Adrenal gland (tissue), 12 donors: ENCODE results near the gene PJVK. TPM values are rescaled to one million over a fixed set of nuclear protein-coding genes. Genes with fewer than 3 reads are reported as not detected.

Experiments
- DNase-seq, 7 donors: peaks; one replicate each; pipeline ENCODE4 v3.0.0-alpha.2; 2019 to 2020
- H3K27ac ChIP-seq, 5 donors: fragments of 200-600 bp; sonication (generic) in 4 of 5; 1 replicate in 3 of 5; 2 replicates in 2 of 5; pipeline versions ENCODE4 v1.5.1 to v1.8.0; 2016 to 2020; ENCODE audit warnings: mild to moderate bottlenecking in 1 of 5
- H3K27me3 ChIP-seq: fragments of 200-600 bp; 2 replicates; pipeline ENCODE4 v1.8.0; 2021
- H3K36me3 ChIP-seq, 2 donors: fragments of 200-600 bp; replicated peaks in 1 of 2; 1 replicate in 1 of 2; 2 replicates in 1 of 2; pipeline versions ENCODE4 v1.5.1 to v1.8.0; 2018 to 2022
- H3K4me1 ChIP-seq, 2 donors: fragments of 200-600 bp; replicated peaks in 1 of 2; 1 replicate in 1 of 2; 2 replicates in 1 of 2; pipeline versions ENCODE4 v1.5.1 to v1.8.0; 2018 to 2021
- H3K4me3 ChIP-seq, 4 donors: fragments of 200-600 bp; sonication (generic) in 3 of 4; one replicate each; pipeline ENCODE4 v1.5.1; 2016 to 2018
- H3K9me3 ChIP-seq, 3 donors: fragments of 200-600 bp; sonication (generic) in 1 of 3; replicated peaks in 1 of 3; 1 replicate in 2 of 3; 2 replicates in 1 of 3; pipeline versions ENCODE4 v1.5.1 to v1.8.0; 2016 to 2021
- CTCF ChIP-seq, 6 experiments: fragments of 450-650 bp in 4 of 6; fragments of 200-600 bp in 2 of 6; sonication (generic) in 1 of 6; IDR thresholded peaks; 1 replicate in 5 of 6; 2 replicates in 1 of 6; pipeline versions ENCODE4 v1.5.1 to v1.8.0; 2016 to 2021; ENCODE audit warnings: antibody characterized with exemption in 6 of 6, mild to moderate bottlenecking in 2 of 6, moderate library complexity in 1 of 6
- POLR2A ChIP-seq, 2 donors: fragments of 450-650 bp; IDR thresholded peaks; one replicate each; pipeline ENCODE4 v1.6.1; 2017; ENCODE audit warnings: antibody characterized with exemption in 2 of 2, mild to moderate bottlenecking in 2 of 2, moderate library complexity in 1 of 2
- WGBS, 4 donors: extraction: QIAGEN DNeasy Blood & Tissue Kit in 2 of 4; methylation state at CpG; one replicate each; pipeline versions ENCODE4 v1.1.5 to v1.1.7; 2013 to 2017; 5-methylcytosine and 5-hydroxymethylcytosine counted together
- intact Hi-C, 2 donors: fragments of 100-400 bp; cut with DNase I; formaldehyde crosslinking; loops; one replicate each; pipeline versions ENCODE4 v1.14.1 to v1.15.0; 2022 to 2023
- polyA plus RNA-seq, 3 donors: library from polyadenylated mRNA; stranded (reverse); fragments of 200-250 nt in 2 of 3; fragments of 350-450 nt in 1 of 3; fragmentation: Illumina TruSeq in 1 of 3; extraction: RNeasy Lipid Tissue Mini Kit (QIAGEN cat#74804) in 1 of 3; gene quantifications; one replicate each; pipeline ENCODE4 v1.2.3, GENCODE V29; 2013 to 2014
- total RNA-seq, 9 donors: library from RNA; depleted of rRNA in 4 of 9; stranded (reverse); fragments of >200 nt in 4 of 9; fragments of 120-200 nt in 1 of 9; fragmentation: NEBNext Ultra II Directional in 1 of 9; extraction: Animal tissue kit (Norgen Biotek cat#: 25700) in 1 of 9; gene quantifications; one replicate each; pipeline versions ENCODE4 v1.1.0 to v1.2.4, GENCODE V29; 2013 to 2023
- donor health status: healthy with polysubstance abuse.
- donor health status: Bipolar disorder and iron deficiency.
- donor health status: DM: yes; HTN: yes; CAD: no.
- donor health status: DM: no; HTN: no; CAD: no.
- donor health status: DM: no; HTN: no; CAD: no.
- donor health status: DM: yes; HTN: yes; CAD: no.

The PJVK gene
- total and polyA plus RNA-seq, 12 donors, result 0.70 to 19.6 (median 3.6) TPM; not detected in 1

DNA sequence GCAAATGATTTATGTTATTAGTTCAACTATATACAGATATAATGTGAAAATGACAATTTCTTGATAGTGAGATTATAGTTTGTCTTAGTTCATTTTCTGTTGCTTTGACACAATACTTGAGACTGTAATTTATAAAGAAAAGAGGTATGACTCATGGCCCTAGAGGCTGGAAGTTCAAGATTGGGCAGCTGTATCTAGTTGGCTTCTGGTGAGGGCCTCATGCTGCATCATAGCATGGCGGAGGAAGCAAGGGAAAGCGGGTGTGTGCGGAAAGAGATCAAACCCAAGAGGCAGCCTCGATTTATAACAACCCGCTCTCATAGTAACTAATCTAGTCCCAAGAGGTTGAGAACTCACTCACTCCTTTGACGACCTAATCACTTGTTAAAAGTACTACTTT, 40.4 kb downstream of the PJVK start:
- H3K27me3 ChIP-seq, result no peaks in the 10 kb centered on the region
- H3K27ac ChIP-seq, result no peak overlapping the region
- TF ChIP-seq POLR2A (IDR thresholded peaks at IDR 0.05) (no peak), CTCF (IDR thresholded peaks at IDR 0.05) (no peak)
- WGBS, 4 donors, result 83 to 95% (median 89%) methylated on average over 6 of the region's 6 CpGs
- no peak for DNase-seq
- H3K36me3 ChIP-seq, result peaks cover 0 to 44% of the 10 kb centered on the region in 2 donors
- no peaks in the 10 kb centered on the region for H3K4me1 ChIP-seq
- H3K9me3 ChIP-seq, result no peaks in the 10 kb centered on the region
- intact Hi-C loops, result no loop called here
- H3K4me3 ChIP-seq, result no peak overlapping the region

GRCh38 chr2:178496049-178496448, 44.9 kb downstream of the PJVK start:
- intact Hi-C loops, result no loop called here
- Histone ChIP-seq H3K27ac (no peak overlapping the region), H3K4me3 (no peak overlapping the region), H3K36me3 (peaks cover 0 to 65% of the 10 kb centered on the region in 2 donors), H3K9me3 (no peaks in the 10 kb centered on the region), H3K27me3 (no peaks in the 10 kb centered on the region), H3K4me1 (no peaks in the 10 kb centered on the region)
- no peak for DNase-seq
- no peak for TF ChIP-seq POLR2A (IDR thresholded peaks at IDR 0.05)
- no peak for TF ChIP-seq CTCF (IDR thresholded peaks at IDR 0.05)
- 76 to 82% (median 80%) methylated on average over 4 of the region's 4 CpGs for WGBS, 4 donors

DNA sequence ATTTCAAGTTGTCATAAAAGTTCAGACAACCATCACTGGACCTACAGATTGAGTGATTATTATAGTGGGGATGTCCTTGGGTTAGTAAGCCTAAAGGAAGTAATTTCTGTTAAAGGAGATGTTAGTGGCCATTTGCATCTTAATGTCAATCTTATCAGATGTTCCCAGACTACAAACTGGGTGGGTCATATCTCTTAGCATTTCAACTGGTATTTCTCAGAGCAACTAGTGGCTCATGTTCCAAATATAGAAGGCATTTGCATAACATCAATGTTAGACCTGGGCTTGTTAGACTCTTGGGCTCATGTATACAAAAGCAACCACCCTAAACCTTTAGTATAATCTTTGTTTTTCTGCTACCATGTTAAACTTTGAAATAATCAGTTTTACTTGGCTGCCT, 47.0 kb downstream of the PJVK start:
- no peak for TF ChIP-seq POLR2A (IDR thresholded peaks at IDR 0.05)
- no peak for TF ChIP-seq CTCF (IDR thresholded peaks at IDR 0.05)
- Histone ChIP-seq H3K4me3 (no peak overlapping the region), H3K27me3 (no peaks in the 10 kb centered on the region), H3K36me3 (peaks cover 0 to 77% of the 10 kb centered on the region in 2 donors), H3K27ac (no peak overlapping the region), H3K4me1 (no peaks in the 10 kb centered on the region), H3K9me3 (no peaks in the 10 kb centered on the region)
- intact Hi-C loops, result no loop called here
- DNase-seq, result no peak

DNA sequence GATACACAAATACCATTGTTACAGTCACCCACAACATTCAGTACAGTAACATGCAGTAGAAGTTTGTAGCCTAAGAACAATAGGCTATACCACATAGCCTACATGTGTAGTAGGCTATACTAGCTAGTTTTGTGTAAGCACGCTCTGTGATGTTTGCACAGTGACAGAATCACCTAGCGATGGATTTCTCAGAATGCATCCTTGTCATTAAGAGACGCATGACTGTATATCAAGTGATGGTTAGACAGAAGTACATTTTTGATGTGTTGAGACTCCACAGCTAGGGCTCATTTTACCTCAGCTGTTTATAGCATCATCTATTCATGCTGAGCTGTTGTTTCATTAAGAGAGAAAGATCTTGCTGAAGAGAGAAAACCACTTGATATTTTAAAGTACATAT, 48.5 kb downstream of the PJVK start:
- Histone ChIP-seq H3K27me3 (no peaks in the 10 kb centered on the region), H3K36me3 (peaks cover 0 to 79% of the 10 kb centered on the region in 2 donors), H3K9me3 (no peaks in the 10 kb centered on the region), H3K4me1 (no peaks in the 10 kb centered on the region), H3K4me3 (no peak overlapping the region), H3K27ac (no peak overlapping the region)
- DNase-seq, result no peak
- TF ChIP-seq CTCF (IDR thresholded peaks at IDR 0.05), result no peak
- no peak for TF ChIP-seq POLR2A (IDR thresholded peaks at IDR 0.05)
- 96 to 100% (median 96%) methylated on average over 3 of the region's 3 CpGs for WGBS, 4 donors
- intact Hi-C loops, result no loop called here
